ENCODE measurements around the gene ADGRB2.

ADGRB2 gene

GRCh38 chr1:31694069-31694963 is 69.8 kb downstream of the ADGRB2 start (continued):
- TF ChIP-seq PRDM2 (tag by site-specific recombination; IDR thresholded peaks at IDR 0.05; ENCODE audit: borderline replicate concordance) (no peak), ZNF530 (tag by site-specific recombination; IDR thresholded peaks at IDR 0.05; ENCODE audit: low read depth) (no peak), ZNF529 (tag by site-specific recombination; IDR thresholded peaks at IDR 0.05; ENCODE audit: insufficient replicate concordance) (no peak), ZIC2 (tag by site-specific recombination; IDR thresholded peaks at IDR 0.05) (peak; percentile 95), ZNF24 (tag by site-specific recombination; IDR thresholded peaks at IDR 0.05) (no peak), ZNF654 (tag by site-specific recombination; IDR thresholded peaks at IDR 0.05; ENCODE audit: low read depth) (no peak), ZNF362 (tag by site-specific recombination; IDR thresholded peaks at IDR 0.05) (no peak), ZNF426 (tag by site-specific recombination; IDR thresholded peaks at IDR 0.05) (no peak), ZNF658 (tag by site-specific recombination; IDR thresholded peaks at IDR 0.05) (no peak), REPIN1 (tag by site-specific recombination; IDR thresholded peaks at IDR 0.05; ENCODE audit: low read depth) (no peak), ZNF324 (tag by site-specific recombination; IDR thresholded peaks at IDR 0.05) (no peak), ZNF768 (tag by site-specific recombination; IDR thresholded peaks at IDR 0.05) (peak; percentile 94)
- TF ChIP-seq, protein P1, sequence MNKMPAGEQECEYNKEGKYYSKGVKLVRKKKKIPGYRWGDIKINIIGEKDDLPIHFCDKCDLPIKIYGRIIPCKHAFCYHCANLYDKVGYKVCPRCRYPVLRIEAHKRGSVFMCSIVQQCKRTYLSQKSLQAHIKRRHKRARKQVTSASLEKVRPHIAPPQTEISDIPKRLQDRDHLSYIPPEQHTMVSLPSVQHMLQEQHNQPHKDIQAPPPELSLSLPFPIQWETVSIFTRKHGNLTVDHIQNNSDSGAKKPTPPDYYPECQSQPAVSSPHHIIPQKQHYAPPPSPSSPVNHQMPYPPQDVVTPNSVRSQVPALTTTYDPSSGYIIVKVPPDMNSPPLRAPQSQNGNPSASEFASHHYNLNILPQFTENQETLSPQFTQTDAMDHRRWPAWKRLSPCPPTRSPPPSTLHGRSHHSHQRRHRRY (tag by site-specific recombination; IDR thresholded peaks at IDR 0.05), result no peak

GRCh38 chr1:31693231-31693630 is 70.9 kb downstream of the ADGRB2 start:
- Histone ChIP-seq H3K27ac (ENCODE audit: extremely low read depth, low read depth, low read length) (no peak overlapping the region), H3K4me1 (ENCODE audit: control insufficient read depth, insufficient read depth, low read length) (no peaks in the 10 kb centered on the region), H3K9me3 (ENCODE audit: control insufficient read depth, insufficient read depth, low read depth, low read length) (no peaks in the 10 kb centered on the region), H3K4me3 (ENCODE audit: low read depth, low read length) (no peak overlapping the region), H3K36me3 (ENCODE audit: control insufficient read depth in 2 of 2, insufficient read depth in 1 of 2, low read length in 2 of 2) (no peaks in the 10 kb centered on the region)
- TF ChIP-seq ZNF768 (tag by site-specific recombination; IDR thresholded peaks at IDR 0.05), result no peak
- TF ChIP-seq, protein P2, sequence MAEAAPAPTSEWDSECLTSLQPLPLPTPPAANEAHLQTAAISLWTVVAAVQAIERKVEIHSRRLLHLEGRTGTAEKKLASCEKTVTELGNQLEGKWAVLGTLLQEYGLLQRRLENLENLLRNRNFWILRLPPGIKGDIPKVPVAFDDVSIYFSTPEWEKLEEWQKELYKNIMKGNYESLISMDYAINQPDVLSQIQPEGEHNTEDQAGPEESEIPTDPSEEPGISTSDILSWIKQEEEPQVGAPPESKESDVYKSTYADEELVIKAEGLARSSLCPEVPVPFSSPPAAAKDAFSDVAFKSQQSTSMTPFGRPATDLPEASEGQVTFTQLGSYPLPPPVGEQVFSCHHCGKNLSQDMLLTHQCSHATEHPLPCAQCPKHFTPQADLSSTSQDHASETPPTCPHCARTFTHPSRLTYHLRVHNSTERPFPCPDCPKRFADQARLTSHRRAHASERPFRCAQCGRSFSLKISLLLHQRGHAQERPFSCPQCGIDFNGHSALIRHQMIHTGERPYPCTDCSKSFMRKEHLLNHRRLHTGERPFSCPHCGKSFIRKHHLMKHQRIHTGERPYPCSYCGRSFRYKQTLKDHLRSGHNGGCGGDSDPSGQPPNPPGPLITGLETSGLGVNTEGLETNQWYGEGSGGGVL (tag by site-specific recombination; IDR thresholded peaks at IDR 0.05), result 0 out of 2 replicates have a peak, but pooled peaks have one; percentile 0
- CTCF ChIA-PET, result no interaction called here
- POLR2A ChIA-PET, result no interaction called here
